HG02798 (cell line): ENCODE results near the gene CXCR6.
A peak's percentile ranks its signal among the peaks of the same experiment; 100 is the strongest.

Experiments used
- ATAC-seq: cut with Tn5 transposase; IDR thresholded peaks from one replicate; pipeline ENCODE4 v1.9.1; 2021; ENCODE audit warnings: mild to moderate bottlenecking; ENCODE audit not compliant: unreplicated experiment, poor library complexity

Gene CXCR6

DNA sequence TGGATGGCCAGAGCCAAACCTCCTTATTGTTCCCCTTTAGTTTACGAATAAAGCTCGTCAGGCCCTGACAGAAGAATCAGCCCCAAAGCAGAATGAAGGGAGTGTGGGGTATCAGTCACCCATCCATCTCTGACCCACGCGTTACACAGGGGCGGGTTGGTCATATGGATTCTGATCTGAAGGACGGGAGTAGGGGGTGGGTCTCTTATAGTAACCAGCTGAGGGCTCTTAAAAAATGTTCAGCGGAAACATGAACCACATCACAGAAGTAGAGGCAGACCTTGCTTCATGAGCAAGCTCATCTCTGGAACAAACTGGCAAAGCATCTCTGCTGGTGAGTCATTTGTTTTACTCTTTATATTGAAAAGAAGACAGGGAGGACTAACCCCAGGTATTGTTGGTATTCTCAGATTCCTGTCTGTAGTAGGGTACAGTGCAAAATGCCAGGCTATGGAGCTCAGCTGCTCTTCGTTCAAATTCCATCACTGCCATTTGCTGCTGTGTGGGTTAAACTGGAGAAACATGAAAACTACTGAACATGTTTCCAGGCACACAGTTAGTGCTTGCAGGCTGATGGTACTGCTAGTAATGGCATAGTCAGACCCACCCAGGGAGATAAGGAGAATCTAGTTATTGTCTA is at the start of gene CXCR6:
Gene CXCR6 (plus strand): TSS at position 258 of the 640 bp plus-strand sequence. CDS start 3,018 bp downstream, outside the sequence.
- no peak for ATAC-seq

GRCh38 chr3:45894015-45894414 is 49.2 kb upstream of the CXCR6 start:
- no peak for ATAC-seq

DNA sequence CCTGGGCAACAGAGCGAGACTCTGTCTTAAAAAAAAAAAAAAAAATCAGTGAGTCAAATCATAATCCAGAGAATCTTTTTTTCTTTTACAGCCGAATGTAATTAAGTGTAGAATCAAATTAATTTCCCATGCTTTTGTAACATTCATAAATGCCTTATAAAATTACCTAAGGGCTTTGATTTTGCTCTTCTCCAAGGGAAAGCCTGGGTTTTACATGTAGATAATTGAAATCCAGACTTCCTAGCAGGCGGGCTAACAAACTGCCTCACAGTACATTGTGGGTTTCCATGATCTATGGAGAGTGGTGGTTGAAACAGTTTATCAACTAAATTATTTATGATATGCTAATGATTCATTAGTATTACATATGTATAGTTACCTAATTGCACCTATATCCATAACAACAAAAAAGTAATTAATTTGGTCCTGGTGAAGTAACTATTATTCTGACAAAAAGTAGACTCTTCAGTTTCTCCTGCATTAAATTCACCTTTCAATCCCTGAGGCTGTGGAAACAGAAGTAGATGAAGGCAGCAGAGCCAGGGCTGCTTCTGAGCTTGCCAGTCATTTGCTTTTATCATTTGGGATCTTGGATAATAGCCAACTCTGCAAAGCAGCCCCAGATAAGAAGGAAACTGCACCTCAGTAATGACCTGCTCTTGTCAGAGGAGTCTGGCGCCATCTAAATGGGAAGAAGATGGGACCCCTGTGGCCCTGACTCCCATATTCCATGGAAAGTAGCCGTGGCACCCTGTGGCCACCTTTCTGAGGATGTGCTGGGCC is 47.4 kb upstream of the CXCR6 start:
- no peak for ATAC-seq

- no peak for ATAC-seq
Measured at GRCh38 chr3:45896956-45897355, 46.3 kb upstream of the CXCR6 start.

GRCh38 chr3:45904931-45905330 is 38.3 kb upstream of the CXCR6 start:
- ATAC-seq = peak; percentile 49

- ATAC-seq = no peak
Measured at GRCh38 chr3:45905755-45906154, 37.5 kb upstream of the CXCR6 start.

DNA sequence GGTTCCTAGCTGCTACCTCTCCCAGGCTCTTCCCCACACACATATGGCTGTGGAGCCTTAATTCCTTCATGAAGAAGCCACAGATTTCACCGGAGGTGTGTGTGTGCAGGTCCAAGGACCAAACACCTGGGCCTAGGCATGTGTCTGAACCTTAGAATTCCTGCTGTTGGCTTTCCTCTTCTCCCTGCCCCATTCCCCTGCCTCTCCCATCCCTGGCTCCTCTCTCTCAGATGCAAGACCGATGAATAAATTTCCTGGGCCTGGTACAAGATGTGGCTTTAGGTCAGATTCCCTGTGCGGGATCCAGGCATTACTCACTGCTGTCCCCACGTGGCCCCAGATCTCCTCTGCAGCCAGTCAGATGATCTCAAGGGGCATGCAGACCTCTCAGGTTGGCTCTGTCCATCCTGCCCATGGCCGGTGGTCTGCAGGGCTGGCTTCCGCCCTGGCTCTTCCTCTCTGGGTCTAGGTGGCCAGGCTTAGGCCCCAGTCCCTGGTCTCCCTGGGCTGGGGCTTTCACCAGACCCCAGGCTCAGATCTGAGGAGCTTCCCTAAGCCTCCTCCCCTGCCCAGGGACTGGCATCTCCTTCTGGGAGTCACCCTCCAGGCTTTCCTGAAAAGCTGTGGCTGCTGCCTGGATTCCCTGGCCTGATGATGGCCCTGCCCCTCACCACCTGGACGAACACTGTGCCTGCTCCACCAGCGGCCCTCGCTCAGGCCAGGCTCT is 36.4 kb upstream of the CXCR6 start:
- no peak for ATAC-seq

- ATAC-seq = no peak
Measured at GRCh38 chr3:45907769-45908705, 35.2 kb upstream of the CXCR6 start.

- ATAC-seq = no peak
Measured at GRCh38 chr3:45908761-45909160, 34.5 kb upstream of the CXCR6 start.

GRCh38 chr3:45909542-45909941 is 33.7 kb upstream of the CXCR6 start:
- no peak for ATAC-seq

DNA sequence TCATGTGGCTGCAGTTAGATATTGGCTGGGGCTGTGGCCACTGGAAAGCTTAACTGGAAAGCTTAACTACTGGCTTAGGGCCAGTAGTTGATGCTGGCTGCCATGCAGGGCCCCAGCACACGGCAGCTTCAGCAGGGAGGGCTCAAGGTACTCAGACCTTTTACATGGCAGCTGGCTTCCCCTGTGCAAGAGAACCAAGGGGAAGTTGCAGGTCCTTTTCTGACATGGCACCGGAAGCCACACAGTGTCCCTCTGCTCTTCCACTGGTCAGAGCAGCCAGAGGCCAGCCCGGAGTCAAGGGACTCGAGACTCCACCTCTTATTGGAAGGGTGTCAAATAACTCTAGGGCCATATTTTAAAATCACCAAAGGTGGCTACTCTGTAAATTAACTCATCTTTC is 32.4 kb upstream of the CXCR6 start:
- ATAC-seq = no peak

DNA sequence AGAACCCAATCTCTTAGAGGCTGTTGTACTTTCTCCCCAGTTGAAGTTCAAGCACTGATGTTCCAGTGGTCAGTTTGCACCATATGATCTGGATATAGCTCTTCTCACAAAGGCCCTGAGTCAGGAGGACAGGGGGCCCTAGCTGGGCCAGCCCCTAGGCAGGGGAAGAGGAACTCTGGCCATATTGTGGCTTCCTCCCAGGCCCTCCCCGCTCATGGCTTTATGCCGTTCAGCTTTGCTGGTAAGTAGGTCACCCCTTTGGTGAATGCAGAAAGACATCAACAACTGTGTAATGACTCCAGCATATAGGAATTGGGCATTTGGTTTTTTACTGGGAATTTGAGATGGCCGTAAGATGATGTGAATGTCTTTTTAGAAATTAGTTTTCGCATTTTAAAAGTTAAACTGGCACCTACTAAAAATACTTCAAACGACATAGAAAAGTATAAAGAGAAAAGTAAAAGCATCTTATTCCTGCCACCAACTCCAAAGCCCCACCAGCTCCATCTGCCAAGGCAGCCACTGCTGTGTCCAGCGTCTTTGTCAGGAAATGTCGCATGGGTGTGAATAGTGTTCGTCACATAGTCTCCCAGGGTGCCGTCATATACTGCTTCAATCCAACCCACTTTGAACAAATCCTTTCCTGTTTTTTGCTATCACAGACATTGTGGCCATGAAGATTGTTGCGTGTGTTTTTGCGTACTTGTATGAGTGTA is 31.6 kb upstream of the CXCR6 start:
- no peak for ATAC-seq

DNA sequence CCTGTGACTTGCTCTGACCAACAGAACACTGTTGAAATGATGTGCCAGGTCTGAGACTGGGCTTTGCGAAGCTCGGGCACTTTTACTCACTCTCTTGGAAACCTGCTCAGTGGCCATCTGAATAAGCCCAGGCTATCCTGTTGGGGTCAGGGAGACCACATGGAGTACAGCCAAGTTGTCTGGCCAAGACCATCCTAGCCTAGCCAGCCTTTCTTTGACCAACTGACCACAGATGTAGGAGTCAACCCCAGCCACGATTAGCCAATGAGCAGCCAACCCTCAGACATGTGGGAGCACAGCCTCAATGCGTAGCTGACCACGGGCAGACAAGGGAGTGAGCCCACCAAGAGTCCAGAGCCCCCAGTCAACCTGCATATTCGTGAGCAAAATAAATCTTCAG is 30.8 kb upstream of the CXCR6 start:
- no peak for ATAC-seq

GRCh38 chr3:45914362-45915058 is 28.8 kb upstream of the CXCR6 start:
- no peak for ATAC-seq

DNA sequence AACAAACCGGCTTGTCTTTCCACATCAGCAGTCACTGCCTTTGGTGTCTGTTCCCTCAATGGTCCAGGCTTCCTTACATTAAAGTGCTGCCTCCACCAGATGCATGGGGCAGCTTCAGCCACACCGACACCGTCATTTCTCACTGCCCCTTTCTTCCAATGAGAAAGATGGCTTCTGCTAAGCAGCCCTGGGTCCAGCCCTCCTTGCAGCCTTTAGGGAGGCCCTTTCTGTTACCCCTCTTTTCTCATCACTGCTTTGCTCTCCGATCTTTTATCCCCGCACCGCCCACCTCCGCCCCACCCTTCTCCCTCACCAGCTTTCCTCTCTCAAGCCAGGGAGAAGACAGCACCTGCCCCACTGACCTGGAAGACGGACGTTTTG is 28.2 kb upstream of the CXCR6 start:
- ATAC-seq = no peak

DNA sequence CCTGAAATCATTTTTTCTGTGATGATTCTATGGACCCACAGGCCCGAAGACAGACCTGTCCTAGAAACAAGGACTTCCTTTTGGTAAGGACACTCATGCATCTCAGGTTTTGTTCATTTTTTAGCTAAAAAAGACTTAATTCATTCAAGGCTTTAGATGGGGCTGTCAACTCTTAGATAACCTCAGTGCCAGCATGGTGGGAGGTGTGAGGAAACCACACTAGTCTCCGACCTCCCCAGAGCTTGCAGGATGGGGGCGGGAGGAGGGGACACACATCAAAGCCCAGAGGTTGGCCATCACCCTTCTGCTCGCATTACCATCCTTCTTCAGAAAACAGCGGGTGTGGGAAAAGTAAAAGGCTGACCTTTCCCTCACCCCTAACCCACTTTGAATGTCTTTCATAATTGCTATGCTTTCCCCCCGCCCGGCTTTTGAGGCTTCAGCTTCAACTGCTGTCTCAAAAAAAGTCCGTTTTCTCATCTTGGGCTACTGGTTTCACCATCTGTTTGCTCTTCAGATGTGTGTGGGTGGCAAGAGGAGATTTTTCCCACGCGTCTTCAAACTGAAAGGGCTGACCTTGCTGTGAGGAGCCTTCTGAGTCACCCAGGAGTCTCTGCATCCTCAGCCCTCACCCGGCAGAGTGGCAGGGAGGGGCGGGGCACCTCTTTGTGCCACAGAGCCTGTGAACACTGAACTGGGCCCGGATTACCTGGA is 27.6 kb upstream of the CXCR6 start:
- peak; percentile 93 for ATAC-seq

GRCh38 chr3:45917146-45917898 is 25.9 kb upstream of the CXCR6 start:
- ATAC-seq = no peak
